Pancreas (tissue), 10 donors: ENCODE measurements around the gene SCARF2. TPM values are rescaled to one million over a fixed set of nuclear protein-coding genes. Genes with fewer than 3 reads are reported as not detected.
"Not testable (repeated sequence)": the region's sequence is repeated elsewhere in the genome, so short reads cannot be mapped to it uniquely, and the experiment has no call there.

ENCODE experiments used
- ATAC-seq, 4 donors: fragments of 200-7000 bp; cut with Tn5 transposase; one replicate each; pipeline versions ENCODE4 v1.8.0 to v1.9.1; 2020; ENCODE audit warnings: mild to moderate bottlenecking in 4 of 4, moderate library complexity in 4 of 4
- DNase-seq, 6 donors: peaks; one replicate each; pipeline ENCODE4 v3.0.0-alpha.2; 2020
- FAIRE-seq: peaks from 2 replicates; lab custom pipeline; 2012; peaks lifted over from hg19 to GRCh38; lab: Jason Lieb, UNC
- H3K27ac ChIP-seq, 4 donors: fragments of 200-600 bp; sonication (generic); 1 replicate in 3 of 4; 2 replicates in 1 of 4; pipeline versions ENCODE4 v1.5.0 to v1.8.0; 2020
- H3K27me3 ChIP-seq, 4 donors: fragments of 200-600 bp; one replicate each; pipeline ENCODE4 v1.8.0; 2021
- H3K36me3 ChIP-seq, 3 donors: fragments of 200-600 bp; sonication (generic) in 1 of 3; one replicate each; pipeline versions ENCODE4 v1.5.0 to v1.8.0; 2020 to 2021
- H3K4me1 ChIP-seq, 3 donors: fragments of 200-600 bp; one replicate each; pipeline ENCODE4 v1.8.0; 2021
- H3K4me3 ChIP-seq, 4 donors: fragments of 200-600 bp; sonication (generic) in 2 of 4; one replicate each; pipeline versions ENCODE4 v1.5.0 to v1.8.0; 2020 to 2021
- H3K9me3 ChIP-seq, 4 donors: fragments of 200-600 bp; one replicate each; pipeline ENCODE4 v1.8.0; 2021
- WGBS, 2 donors: extraction: QIAGEN DNeasy Blood & Tissue Kit; methylation state at CpG; one replicate each; pipeline ENCODE4 v1.1.7; 2013; 5-methylcytosine and 5-hydroxymethylcytosine counted together
- intact Hi-C, 3 donors: fragments of 100-400 bp; cut with DNase I; formaldehyde crosslinking; loops; one replicate each; pipeline versions ENCODE4 v1.11.1 to v1.14.2; 2022
- polyA plus RNA-seq, 2 donors: library from polyadenylated mRNA; stranded (reverse); fragments of 200-250 nt; gene quantifications; one replicate each; pipeline ENCODE4 v1.2.3, GENCODE V29; 2013
- total RNA-seq, 6 donors: library from RNA; stranded (reverse); fragmentation: NEBNext Ultra II Directional in 4 of 6; extraction: Animal tissue kit (Norgen Biotek cat#: 25700) in 4 of 6; gene quantifications; one replicate each; pipeline versions ENCODE4 v1.2.1 to v1.2.4, GENCODE V29; 2021 to 2023
- TF ChIP-seq, protein P1 (sequence below), 4 donors: fragments of 200-600 bp; sonication (generic) in 3 of 4; IDR thresholded peaks; one replicate each; pipeline versions ENCODE4 v1.5.0 to v1.8.0; 2021; ENCODE audit warnings: antibody characterized with exemption in 4 of 4
- donor health status: healthy with polysubstance abuse.
- donor health status: DM: no; HTN: no; CAD: no; lungs with moderate emphysema.
- donor health status: DM: no; HTN: no; CAD: no.
- donor health status: control.
- donor health status: control.
- donor health status: Bipolar disorder and iron deficiency.
- donor health status: DM: yes; HTN: yes; CAD: no.
- donor health status: DM: no; HTN: no; CAD: no.
- donor health status: DM: no; HTN: no; CAD: no.
- donor health status: DM: yes; HTN: yes; CAD: no.

SCARF2 gene
- total and polyA plus RNA-seq, 8 donors, result 1.1 to 5.2 (median 1.5) TPM

DNA sequence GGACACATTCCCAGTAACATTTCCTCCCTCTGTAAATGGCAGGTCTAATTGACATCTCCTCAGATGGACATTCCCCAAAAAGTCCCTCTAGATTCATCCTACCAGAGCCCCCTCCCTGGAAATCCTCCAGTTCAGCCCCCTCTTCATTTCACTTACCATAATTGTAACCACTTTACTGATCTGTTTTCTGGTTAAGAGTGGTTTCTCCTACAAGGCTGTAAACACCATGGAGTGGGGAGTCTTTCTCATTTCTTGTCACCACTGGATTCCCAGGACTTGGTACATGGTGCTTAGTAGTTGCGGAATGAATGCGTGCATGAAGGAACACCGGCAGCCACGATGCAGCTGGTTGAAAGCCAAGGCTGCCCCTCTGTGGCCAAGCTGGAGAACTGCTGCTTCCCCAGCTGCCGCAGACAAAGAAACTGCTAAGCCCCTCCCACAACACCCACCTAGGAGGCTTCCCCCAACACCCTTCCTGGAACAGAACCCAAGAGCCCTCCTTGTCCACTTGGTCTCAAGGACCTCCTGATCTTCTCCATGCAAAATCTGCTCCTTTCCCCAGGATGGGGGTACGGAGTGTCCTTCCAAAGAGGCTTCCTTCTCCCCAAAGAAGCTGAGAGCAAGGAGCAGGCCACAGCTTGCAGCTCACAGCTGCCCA is 18.6 kb upstream of the SCARF2 start:
- TF ChIP-seq, protein P1, sequence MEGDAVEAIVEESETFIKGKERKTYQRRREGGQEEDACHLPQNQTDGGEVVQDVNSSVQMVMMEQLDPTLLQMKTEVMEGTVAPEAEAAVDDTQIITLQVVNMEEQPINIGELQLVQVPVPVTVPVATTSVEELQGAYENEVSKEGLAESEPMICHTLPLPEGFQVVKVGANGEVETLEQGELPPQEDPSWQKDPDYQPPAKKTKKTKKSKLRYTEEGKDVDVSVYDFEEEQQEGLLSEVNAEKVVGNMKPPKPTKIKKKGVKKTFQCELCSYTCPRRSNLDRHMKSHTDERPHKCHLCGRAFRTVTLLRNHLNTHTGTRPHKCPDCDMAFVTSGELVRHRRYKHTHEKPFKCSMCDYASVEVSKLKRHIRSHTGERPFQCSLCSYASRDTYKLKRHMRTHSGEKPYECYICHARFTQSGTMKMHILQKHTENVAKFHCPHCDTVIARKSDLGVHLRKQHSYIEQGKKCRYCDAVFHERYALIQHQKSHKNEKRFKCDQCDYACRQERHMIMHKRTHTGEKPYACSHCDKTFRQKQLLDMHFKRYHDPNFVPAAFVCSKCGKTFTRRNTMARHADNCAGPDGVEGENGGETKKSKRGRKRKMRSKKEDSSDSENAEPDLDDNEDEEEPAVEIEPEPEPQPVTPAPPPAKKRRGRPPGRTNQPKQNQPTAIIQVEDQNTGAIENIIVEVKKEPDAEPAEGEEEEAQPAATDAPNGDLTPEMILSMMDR (IDR thresholded peaks at IDR 0.05), result peak; percentile 43 to 79 (median 74)
- no peak for FAIRE-seq
- whole genome bisulfite sequencing, 2 donors, result 21 to 25% methylated on average over 6 of the region's 6 CpGs

DNA sequence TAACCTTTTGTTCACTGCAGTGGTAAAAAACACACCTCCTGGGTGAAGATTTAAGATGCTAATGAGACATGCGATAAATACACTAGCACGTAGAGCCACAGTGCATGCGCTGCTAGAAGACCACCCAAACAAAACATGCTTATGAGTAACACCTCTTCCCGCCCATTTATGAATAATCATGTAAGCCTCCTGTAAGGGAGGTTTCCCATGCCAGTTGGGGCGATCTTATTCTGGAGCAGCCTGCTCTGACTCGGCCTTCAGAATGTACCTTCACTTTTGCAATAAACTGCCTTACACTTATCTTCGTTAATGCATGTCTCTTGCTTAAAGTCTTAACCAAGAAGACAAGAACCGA is 18.1 kb upstream of the SCARF2 start:
- Histone ChIP-seq H3K9me3 (no peaks in the 10 kb centered on the region), H3K27me3 (no peaks in the 10 kb centered on the region), H3K36me3 (peaks cover 0 to 7% (median 0%) of the 10 kb centered on the region in 3 donors), H3K4me3 (no peak overlapping the region), H3K27ac (no peak overlapping the region), H3K4me1 (no peaks in the 10 kb centered on the region)
- DNase-seq (no peak), ATAC-seq (no peak), FAIRE-seq (no peak)
- intact Hi-C loops, result no loop called here
- TF ChIP-seq, protein P1 (IDR thresholded peaks at IDR 0.05), result no peak
- 89 to 90% methylated on average over 8 of the region's 8 CpGs for WGBS, 2 donors

More for the DNA sequence above, 18.6 kb upstream of the SCARF2 start:
- H3K9me3 ChIP-seq, result no peaks in the 10 kb centered on the region
- intact Hi-C loops, result no loop called here
- DNase-seq (peak in 5 of 6 donors; percentile 42 to 81 (median 69)), ATAC-seq (peak; percentile 76 to 96 (median 92))
- H3K27ac ChIP-seq, result no peak overlapping the region
- H3K36me3 ChIP-seq, result peaks cover 0 to 7% (median 0%) of the 10 kb centered on the region in 3 donors
- no peaks in the 10 kb centered on the region for H3K27me3 ChIP-seq
- no peaks in the 10 kb centered on the region for H3K4me1 ChIP-seq
- H3K4me3 ChIP-seq, result no peak overlapping the region

DNA sequence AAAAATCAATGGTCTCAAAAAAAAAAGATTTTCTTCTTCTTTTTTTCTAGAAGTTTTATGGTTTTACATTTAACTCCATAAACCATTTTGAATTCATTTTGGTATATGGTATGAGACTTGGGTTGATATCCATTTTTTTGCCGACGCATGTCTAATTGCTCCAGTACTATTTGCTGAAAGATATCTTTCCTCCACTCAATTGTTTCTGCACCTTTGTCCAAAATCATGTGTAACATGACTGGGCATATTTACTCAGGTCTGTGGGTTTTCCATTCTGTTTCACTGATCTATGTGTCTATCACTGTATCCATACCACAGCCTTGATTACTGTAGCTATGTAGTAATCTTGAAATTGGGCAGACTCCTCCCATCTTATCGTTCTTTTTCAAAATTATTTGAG is 15.6 kb upstream of the SCARF2 start:
- intact Hi-C loops, result no loop called here
- DNase-seq, result no peak
- Histone ChIP-seq H3K36me3 (peaks cover 0 to 7% (median 0%) of the 10 kb centered on the region in 3 donors), H3K4me1 (no peaks in the 10 kb centered on the region), H3K9me3 (no peaks in the 10 kb centered on the region), H3K4me3 (no peak overlapping the region), H3K27me3 (no peaks in the 10 kb centered on the region), H3K27ac (no peak overlapping the region)
- TF ChIP-seq, protein P1 (IDR thresholded peaks at IDR 0.05), result no peak
- ATAC-seq, result no peak
- WGBS, 2 donors, result 92 to 98% methylated on average over 3 of the region's 3 CpGs
- no peak for FAIRE-seq

DNA sequence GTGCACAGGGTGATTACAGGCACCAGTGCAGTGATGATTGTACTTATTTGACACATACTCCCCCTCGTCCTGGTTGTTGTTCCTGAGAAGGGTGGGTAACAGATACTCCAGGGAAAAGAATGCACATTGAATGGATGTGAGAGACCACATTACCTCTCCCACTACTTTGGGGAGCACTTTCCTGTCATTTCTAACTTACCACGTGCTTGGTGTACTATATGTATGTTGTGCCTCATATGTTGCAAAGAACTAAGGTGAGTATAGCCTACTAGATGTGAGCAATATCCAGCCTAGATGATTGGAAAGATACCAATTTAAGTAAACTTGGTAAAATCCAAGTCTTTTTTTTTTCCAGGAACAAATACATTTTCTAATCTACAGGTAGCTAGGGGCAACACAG is 14.3 kb upstream of the SCARF2 start:
- Histone ChIP-seq H3K27ac (no peak overlapping the region), H3K4me3 (no peak overlapping the region), H3K27me3 (no peaks in the 10 kb centered on the region), H3K4me1 (no peaks in the 10 kb centered on the region), H3K36me3 (no peaks in the 10 kb centered on the region), H3K9me3 (no peaks in the 10 kb centered on the region)
- 83 to 90% methylated on average over 2 of the region's 2 CpGs for WGBS, 2 donors
- DNase-seq, result no peak
- intact Hi-C loops, result no loop called here
- no peak for FAIRE-seq
- ATAC-seq, result no peak
- TF ChIP-seq, protein P1 (IDR thresholded peaks at IDR 0.05), result no peak

DNA sequence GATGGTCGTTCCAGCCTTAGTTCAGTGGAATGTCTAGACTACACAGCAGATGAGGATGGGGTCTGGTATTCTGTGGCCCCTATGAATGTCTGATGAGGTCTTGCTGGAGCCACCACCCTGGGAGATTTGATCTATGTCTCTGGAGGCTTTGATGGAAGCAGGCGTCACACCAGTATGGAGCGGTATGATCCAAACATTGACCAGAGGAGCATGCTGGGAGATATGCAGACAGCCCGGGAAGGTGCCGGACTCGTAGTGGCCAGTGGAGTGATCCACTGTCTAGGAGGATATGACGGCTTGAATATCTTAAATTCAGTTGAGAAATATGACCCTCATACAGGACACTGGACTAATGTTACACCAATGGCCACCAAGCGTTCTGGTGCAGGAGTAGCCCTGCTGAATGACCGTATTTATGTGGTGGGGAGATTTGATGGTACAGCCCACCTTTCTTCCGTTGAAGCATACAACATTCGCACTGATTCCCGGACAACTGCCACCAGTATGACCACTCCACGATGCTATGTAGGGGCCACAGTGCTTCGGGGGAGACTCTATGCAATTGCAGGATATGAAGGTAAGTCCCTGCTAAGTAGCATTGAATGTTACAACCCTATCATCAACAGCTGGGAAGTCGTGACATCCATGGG is 13.6 kb upstream of the SCARF2 start:
- H3K4me1 ChIP-seq, H3K27me3 ChIP-seq, FAIRE-seq, intact Hi-C loops, ATAC-seq, H3K9me3 ChIP-seq, H3K4me3 ChIP-seq, H3K27ac ChIP-seq, H3K36me3 ChIP-seq: not testable (repeated sequence)
- DNase-seq, result peak in 1 of 6 donors; percentile 3
- 91 to 94% methylated on average over 15 of the region's 15 CpGs for WGBS, 2 donors
